ENCODE measurements around the gene CSHL1.
A peak's percentile ranks its signal among the peaks of the same experiment; 100 is the strongest.
"Not testable (repeated sequence)": the region's sequence is repeated elsewhere in the genome, so short reads cannot be mapped to it uniquely, and the experiment has no call there.

CSHL1 gene

DNA sequence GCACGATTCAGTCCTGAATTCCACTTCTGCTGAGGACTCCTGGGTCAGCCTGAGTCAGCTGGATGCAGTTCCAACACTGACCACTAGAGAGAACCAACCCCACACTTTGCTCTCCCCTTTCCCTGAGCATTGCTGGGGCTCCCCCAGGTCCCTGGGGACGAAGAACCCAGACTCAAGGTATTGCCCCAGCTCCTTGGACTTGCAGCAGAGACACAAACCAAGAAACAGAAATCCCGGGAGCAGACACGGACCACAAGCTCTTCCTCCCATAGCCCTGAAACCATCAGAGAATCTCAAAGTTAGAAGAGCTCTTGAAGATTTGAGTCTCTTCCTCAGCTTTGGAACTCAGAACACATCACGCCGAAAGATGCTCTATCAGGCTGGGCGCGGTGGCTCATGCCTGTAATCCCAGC, 8.3 kb upstream of the CSHL1 start:
- DNase-seq (ENCODE audit: low read depth, low spot score), result peak; percentile 39
- TF ChIP-seq, protein P1, sequence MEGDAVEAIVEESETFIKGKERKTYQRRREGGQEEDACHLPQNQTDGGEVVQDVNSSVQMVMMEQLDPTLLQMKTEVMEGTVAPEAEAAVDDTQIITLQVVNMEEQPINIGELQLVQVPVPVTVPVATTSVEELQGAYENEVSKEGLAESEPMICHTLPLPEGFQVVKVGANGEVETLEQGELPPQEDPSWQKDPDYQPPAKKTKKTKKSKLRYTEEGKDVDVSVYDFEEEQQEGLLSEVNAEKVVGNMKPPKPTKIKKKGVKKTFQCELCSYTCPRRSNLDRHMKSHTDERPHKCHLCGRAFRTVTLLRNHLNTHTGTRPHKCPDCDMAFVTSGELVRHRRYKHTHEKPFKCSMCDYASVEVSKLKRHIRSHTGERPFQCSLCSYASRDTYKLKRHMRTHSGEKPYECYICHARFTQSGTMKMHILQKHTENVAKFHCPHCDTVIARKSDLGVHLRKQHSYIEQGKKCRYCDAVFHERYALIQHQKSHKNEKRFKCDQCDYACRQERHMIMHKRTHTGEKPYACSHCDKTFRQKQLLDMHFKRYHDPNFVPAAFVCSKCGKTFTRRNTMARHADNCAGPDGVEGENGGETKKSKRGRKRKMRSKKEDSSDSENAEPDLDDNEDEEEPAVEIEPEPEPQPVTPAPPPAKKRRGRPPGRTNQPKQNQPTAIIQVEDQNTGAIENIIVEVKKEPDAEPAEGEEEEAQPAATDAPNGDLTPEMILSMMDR (IDR thresholded peaks at IDR 0.05; ENCODE audit: low read depth, low read length), result peak; percentile 94
- in situ Hi-C loops (cut with HindIII; ENCODE audit: low sequenced_read_pairs), result no loop called here
- H3K4me3 ChIP-seq (ENCODE audit: low read depth, low read length), result no peak overlapping the region

DNA sequence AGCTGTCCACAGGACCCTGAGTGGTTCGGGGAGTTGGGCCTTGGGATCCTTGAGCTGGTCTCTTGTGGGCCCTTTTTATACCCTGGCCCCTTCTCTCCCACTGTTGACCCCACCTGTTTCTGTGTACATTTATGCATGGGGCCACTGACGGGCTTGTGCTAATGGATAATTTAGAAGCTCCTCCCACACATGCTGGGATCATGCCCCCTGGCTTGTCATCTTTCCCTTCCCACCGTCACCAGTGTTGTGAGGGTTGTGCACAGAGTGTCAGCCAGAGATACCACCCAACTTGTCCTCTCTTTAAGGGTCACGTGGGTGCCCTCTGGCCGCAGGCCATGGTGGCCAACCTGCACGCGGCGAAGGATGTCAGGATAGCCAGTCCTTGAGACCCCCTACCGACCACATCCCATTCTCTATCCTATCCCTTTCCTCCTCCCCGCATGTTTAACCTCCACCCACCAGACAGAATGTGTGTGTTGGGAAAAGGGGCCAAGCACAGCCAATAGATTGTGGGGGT, 7.8 kb upstream of the CSHL1 start, which contains the start of gene GH1:
Gene GH1 (minus strand): TSS at position 51 of the 517 bp plus-strand sequence. CDS start 63 bp downstream, outside the sequence.
- H3K4me3 ChIP-seq (ENCODE audit: low read depth, low read length); in situ Hi-C loops (cut with HindIII; ENCODE audit: low sequenced_read_pairs); DNase-seq (ENCODE audit: low read depth, low spot score): not testable (repeated sequence)

DNA sequence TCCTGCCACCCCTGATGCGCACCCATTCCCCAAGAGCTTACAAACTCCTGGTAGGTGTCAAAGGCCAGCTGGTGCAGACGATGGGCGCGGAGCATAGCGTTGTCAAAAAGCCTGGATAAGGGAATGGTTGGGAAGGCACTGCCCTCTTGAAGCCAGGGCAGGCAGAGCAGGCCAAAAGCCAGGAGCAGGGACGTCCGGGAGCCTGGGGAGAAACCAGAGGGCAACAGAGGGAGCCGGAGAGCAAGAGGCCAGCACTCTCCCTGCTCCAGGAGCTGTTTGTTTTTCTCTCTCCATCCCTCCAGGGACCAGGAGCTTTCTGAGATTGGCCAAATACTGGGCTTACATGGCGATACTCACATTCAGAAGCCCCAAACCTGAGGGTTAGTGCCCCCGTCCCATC, 7.2 kb upstream of the CSHL1 start:
- H3K4me3 ChIP-seq (ENCODE audit: low read depth, low read length), result no peak overlapping the region
- in situ Hi-C loops (cut with HindIII; ENCODE audit: low sequenced_read_pairs), result no loop called here
- TF ChIP-seq, protein P1 (IDR thresholded peaks at IDR 0.05; ENCODE audit: low read depth, low read length), result no peak
- DNase-seq (ENCODE audit: low read depth, low spot score), result no peak

DNA sequence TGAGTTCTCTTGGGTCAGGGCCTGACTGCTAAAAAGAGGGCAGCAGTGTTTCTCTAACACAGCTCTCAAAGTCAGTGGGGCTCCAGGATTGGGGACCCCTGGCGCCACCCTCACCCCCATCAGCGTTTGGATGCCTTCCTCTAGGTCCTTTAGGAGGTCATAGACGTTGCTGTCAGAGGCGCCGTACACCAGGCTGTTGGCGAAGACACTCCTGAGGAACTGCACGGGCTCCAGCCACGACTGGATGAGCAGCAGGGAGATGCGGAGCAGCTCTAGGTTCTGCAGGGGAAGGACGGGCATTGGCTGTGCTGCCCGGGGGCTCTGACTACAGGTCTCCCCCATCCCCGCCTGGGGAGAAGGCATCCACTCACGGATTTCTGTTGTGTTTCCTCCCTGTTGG, 6.6 kb upstream of the CSHL1 start:
- no peak for DNase-seq (ENCODE audit: low read depth, low spot score)
- H3K4me3 ChIP-seq (ENCODE audit: low read depth, low read length), result no peak overlapping the region
- in situ Hi-C loops (cut with HindIII; ENCODE audit: low sequenced_read_pairs), result no loop called here
- TF ChIP-seq, protein P1 (IDR thresholded peaks at IDR 0.05; ENCODE audit: low read depth, low read length), result no peak

DNA sequence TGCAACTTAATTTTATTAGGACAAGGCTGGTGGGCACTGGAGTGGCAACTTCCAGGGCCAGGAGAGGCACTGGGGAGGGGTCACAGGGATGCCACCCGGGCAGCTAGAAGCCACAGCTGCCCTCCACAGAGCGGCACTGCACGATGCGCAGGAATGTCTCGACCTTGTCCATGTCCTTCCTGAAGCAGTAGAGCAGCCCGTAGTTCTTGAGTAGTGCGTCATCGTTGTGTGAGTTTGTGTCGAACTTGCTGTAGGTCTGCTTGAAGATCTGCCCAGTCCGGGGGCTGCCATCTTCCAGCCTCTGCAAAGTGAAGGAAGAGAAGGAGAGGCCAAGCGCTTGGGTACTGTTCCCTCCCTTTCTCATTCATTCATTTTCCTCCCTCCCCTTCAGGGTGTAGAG, 6.1 kb upstream of the CSHL1 start:
- in situ Hi-C loops (cut with HindIII; ENCODE audit: low sequenced_read_pairs); DNase-seq (ENCODE audit: low read depth, low spot score): not testable (repeated sequence)

DNA sequence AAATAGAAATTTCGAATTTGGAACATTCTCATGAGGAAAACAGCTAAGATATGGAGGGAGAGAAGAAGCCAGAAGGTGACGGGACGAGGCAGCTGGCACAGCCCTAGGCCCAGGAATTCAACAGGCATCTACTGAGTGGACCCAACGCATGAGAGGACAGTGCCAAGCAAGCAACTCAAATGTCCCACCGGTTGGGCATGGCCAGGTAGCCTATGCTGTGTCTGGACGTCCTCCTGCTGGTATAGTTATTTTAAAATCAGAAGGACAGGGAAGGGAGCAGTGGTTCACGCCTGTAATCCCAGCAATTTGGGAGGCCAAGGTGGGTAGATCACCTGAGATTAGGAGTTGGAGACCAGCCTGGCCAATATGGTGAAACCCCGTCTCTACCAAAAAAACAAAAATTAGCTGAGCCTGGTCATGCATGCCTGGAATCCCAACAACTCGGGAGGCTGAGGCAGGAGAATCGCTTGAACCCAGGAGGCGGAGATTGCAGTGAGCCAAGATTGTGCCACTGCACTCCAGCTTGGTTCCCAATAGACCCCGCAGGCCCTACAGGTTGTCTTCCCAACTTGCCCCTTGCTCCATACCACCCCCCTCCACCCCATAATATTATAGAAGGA, 5.6 kb upstream of the CSHL1 start:
- in situ Hi-C loops (cut with HindIII; ENCODE audit: low sequenced_read_pairs), result no loop called here
- no peak overlapping the region for H3K4me3 ChIP-seq (ENCODE audit: low read depth, low read length)
- TF ChIP-seq, protein P1 (IDR thresholded peaks at IDR 0.05; ENCODE audit: low read depth, low read length), result no peak
- DNase-seq (ENCODE audit: low read depth, low spot score), result no peak

More for the DNA sequence above, 6.1 kb upstream of the CSHL1 start:
- not testable (repeated sequence) for H3K4me3 ChIP-seq (ENCODE audit: low read depth, low read length)

DNA sequence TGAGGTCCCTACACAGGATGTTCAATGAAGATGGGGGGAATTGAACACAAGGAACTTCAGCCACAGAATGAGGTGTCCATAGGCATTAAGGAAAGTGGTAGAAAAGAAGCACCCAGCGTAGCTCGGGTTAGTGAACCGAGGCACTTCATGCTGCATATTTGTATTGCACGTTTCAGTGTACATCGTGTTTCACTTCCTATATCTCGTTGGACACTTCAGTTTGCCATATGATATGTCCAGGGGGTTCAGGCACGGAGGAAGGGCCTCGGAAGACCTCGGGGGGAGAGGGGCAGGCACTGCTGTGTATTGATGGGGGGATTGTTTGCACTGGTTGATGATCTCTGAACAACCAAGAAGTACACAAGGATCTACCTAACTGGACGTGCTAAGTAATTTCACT, 4.7 kb upstream of the CSHL1 start:
- in situ Hi-C loops (cut with HindIII; ENCODE audit: low sequenced_read_pairs); DNase-seq (ENCODE audit: low read depth, low spot score): not testable (repeated sequence)

DNA sequence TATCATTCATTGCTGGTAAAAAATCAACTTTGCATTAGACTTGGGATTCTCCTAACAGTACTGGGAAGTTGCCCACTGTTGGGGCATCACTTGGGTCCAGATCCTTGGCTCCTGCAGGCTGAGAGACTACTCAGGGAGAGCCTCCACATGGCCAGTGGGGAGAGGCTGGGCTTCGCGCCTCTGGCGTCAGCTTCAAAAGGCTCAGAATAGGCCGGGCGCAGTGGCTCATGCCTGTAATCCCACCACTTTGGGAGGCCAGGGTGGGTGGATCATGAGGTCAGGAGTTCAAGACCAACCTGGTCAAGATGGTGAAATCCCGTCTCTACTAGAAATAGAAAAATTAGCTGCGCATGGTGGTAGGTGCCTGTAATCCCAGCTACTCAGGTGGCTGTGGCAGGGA, 3.4 kb upstream of the CSHL1 start:
- TF ChIP-seq, protein P1 (IDR thresholded peaks at IDR 0.05; ENCODE audit: low read depth, low read length), result no peak
- H3K4me3 ChIP-seq (ENCODE audit: low read depth, low read length), result no peak overlapping the region
- in situ Hi-C loops (cut with HindIII; ENCODE audit: low sequenced_read_pairs), result no loop called here
- DNase-seq (ENCODE audit: low read depth, low spot score), result no peak

More for the DNA sequence above, 4.7 kb upstream of the CSHL1 start:
- not testable (repeated sequence) for H3K4me3 ChIP-seq (ENCODE audit: low read depth, low read length)
